ENCODE measurements around the gene POLQ.

GRCh38 chr3:121542924-121543323 lies 2.9 kb downstream of the POLQ start:
- TF ChIP-seq JUN (IDR thresholded peaks at IDR 0.05; ENCODE audit: low read depth, low read length) (no peak), CTCF (IDR thresholded peaks at IDR 0.05; ENCODE audit: control extremely low read depth in 1 of 3, insufficient read depth in 1 of 3, low read depth in 1 of 3, low read length in 3 of 3) (no peak), TBP (IDR thresholded peaks at IDR 0.05; ENCODE audit: low read depth, low read length) (no peak), CEBPB (IDR thresholded peaks at IDR 0.05; ENCODE audit: low read depth, low read length) (no peak), CTBP2 (IDR thresholded peaks at IDR 0.05; ENCODE audit: borderline replicate concordance, insufficient read depth, insufficient read length, low read length) (no peak), TAF1 (IDR thresholded peaks at IDR 0.05; ENCODE audit: low read depth, low read length) (no peak), NRF1 (IDR thresholded peaks at IDR 0.05; ENCODE audit: low read depth, low read length) (no peak), EZH2 (IDR thresholded peaks at IDR 0.05; ENCODE audit: low read depth, low read length, severe bottlenecking) (no peak), USF2 (IDR thresholded peaks at IDR 0.05; ENCODE audit: low read length) (no peak), BCL11A (IDR thresholded peaks at IDR 0.05; ENCODE audit: low read depth in 2 of 2, low read length in 2 of 2) (no peak), EGR1 (IDR thresholded peaks at IDR 0.05; ENCODE audit: borderline replicate concordance, low read depth, low read length) (no peak), MAFK (IDR thresholded peaks at IDR 0.05; ENCODE audit: low read depth, low read length) (no peak), POLR2A (IDR thresholded peaks at IDR 0.05; ENCODE audit: control extremely low read depth in 1 of 2, low read depth in 2 of 2, low read length in 2 of 2) (no peak)
